GM23338 (cell line): ENCODE results near the gene ITGA1. TPM values are rescaled to one million over a fixed set of nuclear protein-coding genes. Genes with fewer than 3 reads are reported as not detected.

ENCODE experiments used
- ATAC-seq: fragments of 200-7000 bp; cut with Tn5 transposase; 3 replicates; pipeline ENCODE4 v1.9.1; 2020
- DNase-seq: peaks from one replicate; pipeline ENCODE4 v3.0.0-alpha.2; 2015; ENCODE audit warnings: low spot score
- H2AFZ ChIP-seq: fragments of 200-600 bp; sonication (generic); 2 replicates; pipeline ENCODE4 v1.8.0; 2016; ENCODE audit warnings: antibody characterized with exemption, mild to moderate bottlenecking, moderate library complexity
- H3F3A ChIP-seq: fragments of 200-600 bp; sonication (generic); replicated peaks from 2 replicates; pipeline ENCODE4 v1.8.0; 2017; ENCODE audit warnings: antibody characterized with exemption, mixed run types, low read depth
- H3K27ac ChIP-seq: fragments of 200-600 bp; sonication (generic); 2 replicates; pipeline ENCODE4 v1.6.1; 2016; ENCODE audit warnings: low read depth
- H3K27me3 ChIP-seq: fragments of 200-600 bp; sonication (generic); 2 replicates; pipeline ENCODE4 v1.8.0; 2016; ENCODE audit warnings: mild to moderate bottlenecking, mixed run types, moderate library complexity; ENCODE audit not compliant: insufficient read depth
- H3K36me3 ChIP-seq: fragments of 200-600 bp; sonication (generic); 2 replicates; pipeline ENCODE4 v1.8.0; 2016; ENCODE audit warnings: mild to moderate bottlenecking; ENCODE audit not compliant: insufficient read depth
- H3K4me1 ChIP-seq: fragments of 200-600 bp; sonication (generic); 2 replicates; pipeline ENCODE4 v1.8.0; 2016; ENCODE audit warnings: mild to moderate bottlenecking, moderate library complexity; ENCODE audit not compliant: insufficient read depth
- H3K4me2 ChIP-seq: fragments of 200-600 bp; sonication (generic); 2 replicates; pipeline ENCODE4 v1.7.1; 2017; ENCODE audit warnings: mixed run types
- H3K4me3 ChIP-seq: fragments of 200-600 bp; sonication (generic); 2 replicates; pipeline ENCODE4 v1.6.1; 2016; ENCODE audit warnings: mixed run types
- H3K79me2 ChIP-seq: fragments of 200-600 bp; sonication (generic); replicated peaks from 2 replicates; pipeline ENCODE4 v1.8.0; 2017; ENCODE audit warnings: mild to moderate bottlenecking; ENCODE audit not compliant: insufficient read depth
- H3K9me2 ChIP-seq: fragments of 200-600 bp; sonication (generic); 2 replicates; pipeline ENCODE4 v1.8.0; 2017; ENCODE audit not compliant: insufficient read depth
- H4K20me1 ChIP-seq: fragments of 200-600 bp; sonication (generic); replicated peaks from 2 replicates; pipeline ENCODE4 v1.8.0; 2017; ENCODE audit warnings: mild to moderate bottlenecking; ENCODE audit not compliant: insufficient read depth
- H3K27ac Mint-ChIP-seq: 2 replicates; pipeline ENCODE4 v1.8.0; 2020; ENCODE audit warnings: inconsistent platforms, mild to moderate bottlenecking, moderate library complexity, mixed read lengths
- H3K27me3 Mint-ChIP-seq: 3 replicates; pipeline ENCODE4 v1.8.0; 2022; ENCODE audit warnings: low read depth, mild to moderate bottlenecking, moderate library complexity, mixed read lengths, inconsistent platforms; ENCODE audit not compliant: insufficient read depth, poor library complexity
- H3K36me3 Mint-ChIP-seq: 3 replicates; pipeline ENCODE4 v1.8.0; 2021; ENCODE audit warnings: low read depth, mild to moderate bottlenecking, inconsistent platforms, moderate library complexity, mixed read lengths
- H3K4me1 Mint-ChIP-seq: 3 replicates; pipeline ENCODE4 v1.8.0; 2020; ENCODE audit warnings: mild to moderate bottlenecking, inconsistent platforms, mixed read lengths
- H3K4me3 Mint-ChIP-seq: 3 replicates; pipeline ENCODE4 v1.8.0; 2021; ENCODE audit warnings: moderate library complexity, mild to moderate bottlenecking, inconsistent platforms, mixed read lengths
- H3K9me3 Mint-ChIP-seq: 3 replicates; pipeline ENCODE4 v1.8.0; 2020; ENCODE audit warnings: moderate library complexity, mild to moderate bottlenecking, inconsistent platforms, mixed read lengths
- CREB1 ChIP-seq: fragments of 250-450 bp; sonication (Bioruptor Pico); IDR thresholded peaks from 2 replicates; pipeline ENCODE4 v1.5.0; 2020; ENCODE audit warnings: low read depth, mild to moderate bottlenecking, moderate library complexity
- CTCF ChIP-seq, 2 experiments: fragments of 200-600 bp in 1 of 2; sonication (generic) in 1 of 2; conservative IDR thresholded peaks; 2 replicates each; pipeline versions ENCODE4 v1.5.1 to v1.6.1; 2016 to 2017; ENCODE audit warnings: antibody characterized with exemption in 2 of 2, low read depth in 2 of 2, mild to moderate bottlenecking in 2 of 2, moderate library complexity in 1 of 2
- ETS1 ChIP-seq: IDR thresholded peaks from 2 replicates; pipeline ENCODE4 v1.6.1; 2016; ENCODE audit warnings: antibody characterized with exemption
- REST ChIP-seq: IDR thresholded peaks from one replicate; pipeline ENCODE4 v1.6.1; 2018; ENCODE audit warnings: antibody characterized with exemption; ENCODE audit not compliant: unreplicated experiment
- ZNF114 ChIP-seq: fragments of 250-450 bp; sonication (Bioruptor Pico); IDR thresholded peaks from 2 replicates; pipeline ENCODE4 v1.5.0; 2020; ENCODE audit warnings: mild to moderate bottlenecking, moderate library complexity
- ZNF331 ChIP-seq: fragments of 250-450 bp; sonication (Bioruptor Pico); IDR thresholded peaks from 2 replicates; pipeline ENCODE4 v1.5.0; 2020; ENCODE audit warnings: low read depth, mild to moderate bottlenecking, moderate library complexity
- polyA plus RNA-seq: library from polyadenylated mRNA; unstranded; fragments of >200 nt; fragmentation: Nextera tagmentation; extraction: Ambion mirVana; gene quantifications from 2 replicates; pipeline ENCODE4 v1.2.1, GENCODE V29; 2016
- total RNA-seq: library from RNA; depleted of rRNA; stranded (reverse); fragments of >200 nt; shearing (Covaris generic); gene quantifications from 2 replicates; pipeline ENCODE4 v1.2.3, GENCODE V29; 2014

The ITGA1 gene
- total and polyA plus RNA-seq, 2 experiments from 2014 or later, result 1.8 to 4.9 TPM

- Histone ChIP-seq H2AFZ (no peak overlapping the region), H3K4me1 (no peaks in the 10 kb centered on the region), H3K4me2 (no peak overlapping the region), H3K36me3 (no peaks in the 10 kb centered on the region), H3K27ac (no peak overlapping the region), H3K79me2 (no peaks in the 10 kb centered on the region), H3F3A (no peaks in the 10 kb centered on the region), H3K4me3 (no peak overlapping the region), H3K27me3 (no peaks in the 10 kb centered on the region), H4K20me1 (no peaks in the 10 kb centered on the region), H3K9me2 (no peaks in the 10 kb centered on the region)
- TF ChIP-seq CTCF (conservative IDR thresholded peaks at IDR 0.05; ENCODE audit: low read depth in 2 of 2), result no peak
- no peak for TF ChIP-seq ZNF114 (CRISPR knock-in tag)
- TF ChIP-seq ZNF331 (CRISPR knock-in tag), result no peak
- DNase-seq (no peak), ATAC-seq (no peak)
- H3K27me3 Mint-ChIP-seq, result peaks cover 2% of the 10 kb centered on the region
- no peaks in the 10 kb centered on the region for H3K9me3 Mint-ChIP-seq
- H3K4me3 Mint-ChIP-seq, result no peak overlapping the region
- no peak overlapping the region for H3K27ac Mint-ChIP-seq
- no peaks in the 10 kb centered on the region for H3K4me1 Mint-ChIP-seq
- no peaks in the 10 kb centered on the region for H3K36me3 Mint-ChIP-seq
Measured at GRCh38 chr5:52864371-52864770, 76.7 kb downstream of the ITGA1 start.

GRCh38 chr5:52864884-52865283, 77.2 kb downstream of the ITGA1 start:
- H3K4me3 Mint-ChIP-seq, result no peak overlapping the region
- H3K9me2 ChIP-seq, result no peaks in the 10 kb centered on the region
- no peak for ATAC-seq
- no peak overlapping the region for H2AFZ ChIP-seq
- H3K9me3 Mint-ChIP-seq, result no peaks in the 10 kb centered on the region
- no peaks in the 10 kb centered on the region for H3K79me2 ChIP-seq
- no peak overlapping the region for H3K4me2 ChIP-seq
- peaks cover 2% of the 10 kb centered on the region for H3K27me3 Mint-ChIP-seq
- no peaks in the 10 kb centered on the region for H4K20me1 ChIP-seq
- H3K4me1 Mint-ChIP-seq, result no peaks in the 10 kb centered on the region
- no peak overlapping the region for H3K27ac ChIP-seq
- H3K4me3 ChIP-seq, result no peak overlapping the region
- H3K27me3 ChIP-seq, result no peaks in the 10 kb centered on the region
- no peaks in the 10 kb centered on the region for H3K36me3 Mint-ChIP-seq
- DNase-seq, result no peak
- no peak overlapping the region for H3K27ac Mint-ChIP-seq
- H3K36me3 ChIP-seq, result no peaks in the 10 kb centered on the region
- no peaks in the 10 kb centered on the region for H3F3A ChIP-seq
- H3K4me1 ChIP-seq, result no peaks in the 10 kb centered on the region
- no peak for TF ChIP-seq REST
- no peak for TF ChIP-seq ETS1
- no peak for TF ChIP-seq CREB1
- no peak for TF ChIP-seq CTCF (conservative IDR thresholded peaks at IDR 0.05; ENCODE audit: low read depth in 2 of 2)
- TF ChIP-seq ZNF331 (CRISPR knock-in tag), result no peak
